Keratinocyte (primary cell): ENCODE results near the gene AMIGO1. TPM values are rescaled to one million over a fixed set of nuclear protein-coding genes. Genes with fewer than 3 reads are reported as not detected.

Source experiments
- DNase-seq: peaks from one replicate; pipeline ENCODE4 v3.0.0-alpha.2; 2011; ENCODE audit warnings: low read depth, missing footprints, low spot score
- FAIRE-seq: peaks from 2 replicates; lab custom pipeline; 2011; peaks lifted over from hg19 to GRCh38; lab: Jason Lieb, UNC
- H2AFZ ChIP-seq: 2 replicates; pipeline ENCODE4 v1.6.0; 2012; ENCODE audit warnings: low read length, control low read depth, inconsistent platforms; ENCODE audit not compliant: control insufficient read depth
- H3K27ac ChIP-seq: 2 replicates; pipeline ENCODE4 v1.5.1; 2011; ENCODE audit warnings: low read length; ENCODE audit not compliant: control insufficient read depth, insufficient read depth
- H3K27me3 ChIP-seq: 3 replicates; pipeline ENCODE4 v1.6.0; 2011; ENCODE audit warnings: low read length; ENCODE audit not compliant: control insufficient read depth, insufficient read depth; ENCODE audit errors: extremely low read depth
- H3K36me3 ChIP-seq, 2 experiments: 2 replicates in 1 of 2; 3 replicates in 1 of 2; pipeline ENCODE4 v1.5.1; 2011; ENCODE audit warnings: low read length in 2 of 2, mild to moderate bottlenecking in 1 of 2; ENCODE audit not compliant: control insufficient read depth in 2 of 2, insufficient read depth in 2 of 2; ENCODE audit errors: extremely low read depth in 1 of 2
- H3K4me1 ChIP-seq: 3 replicates; pipeline ENCODE4 v1.5.1; 2011; ENCODE audit warnings: low read length; ENCODE audit not compliant: control insufficient read depth, insufficient read depth; ENCODE audit errors: extremely low read depth
- H3K4me2 ChIP-seq: 3 replicates; pipeline ENCODE4 v1.6.0; 2011; ENCODE audit warnings: low read depth, low read length; ENCODE audit not compliant: control insufficient read depth, insufficient read depth; ENCODE audit errors: extremely low read depth
- H3K4me3 ChIP-seq, 3 experiments: fragments of 200-600 bp in 1 of 3; sonication (generic) in 1 of 3; 2 replicates in 2 of 3; 3 replicates in 1 of 3; pipeline ENCODE4 v1.5.1; 2011 to 2016; ENCODE audit warnings: low read length in 3 of 3, mild to moderate bottlenecking in 3 of 3, control low read depth in 2 of 3, inconsistent platforms in 1 of 3, low read depth in 1 of 3, mixed read lengths in 1 of 3, mixed run types in 1 of 3, moderate library complexity in 1 of 3; ENCODE audit not compliant: control insufficient read depth in 2 of 3, insufficient read depth in 2 of 3; ENCODE audit errors: extremely low read depth in 1 of 3
- H3K79me2 ChIP-seq: 2 replicates; pipeline ENCODE4 v1.6.0; 2012; ENCODE audit warnings: low read length; ENCODE audit not compliant: control insufficient read depth, insufficient read depth
- H3K9ac ChIP-seq: 3 replicates; pipeline ENCODE4 v1.6.0; 2011; ENCODE audit warnings: low read length; ENCODE audit not compliant: control insufficient read depth, insufficient read depth; ENCODE audit errors: extremely low read depth
- H3K9me1 ChIP-seq: 3 replicates; pipeline ENCODE4 v1.6.0; 2011; ENCODE audit warnings: low read length; ENCODE audit not compliant: control insufficient read depth, insufficient read depth; ENCODE audit errors: extremely low read depth
- H3K9me3 ChIP-seq: 2 replicates; pipeline ENCODE4 v1.5.1; 2012; ENCODE audit warnings: low read depth, low read length; ENCODE audit not compliant: control insufficient read depth
- H4K20me1 ChIP-seq: 3 replicates; pipeline ENCODE4 v1.6.0; 2011; ENCODE audit warnings: low read length; ENCODE audit not compliant: control insufficient read depth, insufficient read depth; ENCODE audit errors: extremely low read depth
- EZH2 ChIP-seq: IDR thresholded peaks from one replicate; pipeline ENCODE4 v1.6.1; 2012; ENCODE audit warnings: inconsistent platforms, mild to moderate bottlenecking, low read length, moderate library complexity
- dilution Hi-C: fragments of 300-500 bp; cut with MboI; formaldehyde crosslinking; loops from one replicate; pipeline ENCODE4 v1.7.0; 2020; ENCODE audit warnings: low sequenced_read_pairs; ENCODE audit not compliant: extremely low pct_ligation_motif_present
- polyA plus RNA-seq, 5 experiments: library from polyadenylated mRNA; depleted of rRNA in 3 of 5; stranded (reverse) in 3 of 5; stranded (forward) in 1 of 5; unstranded in 1 of 5; fragments of >200 nt; gene quantifications; 1 replicate in 1 of 5; 2 replicates in 3 of 5; 3 replicates in 1 of 5; pipeline versions ENCODE4 v1.2.1 to v1.2.3, GENCODE V29; 2011 to 2012; ENCODE audit warnings: missing spikeins in 2 of 5, low read depth in 1 of 5, low replicate concordance in 1 of 5
- TF ChIP-seq, protein P1 (sequence below), 3 experiments: IDR thresholded peaks in 1 of 3; conservative IDR thresholded peaks in 1 of 3; optimal IDR thresholded peaks in 1 of 3; 2 replicates in 2 of 3; 3 replicates in 1 of 3; pipeline versions ENCODE3 to v1.5.1; 2011; ENCODE audit warnings: low read length in 3 of 3, mild to moderate bottlenecking in 3 of 3, moderate library complexity in 2 of 3, control low read depth in 1 of 3, inconsistent platforms in 1 of 3; ENCODE audit not compliant: insufficient read depth in 2 of 3; ENCODE audit errors: extremely low read depth in 1 of 3

The AMIGO1 gene
- polyA plus RNA-seq, 1 donor (not counting 4 experiments of a cell fraction or from before 2014, with no cell fraction given): 0.26 TPM

DNA sequence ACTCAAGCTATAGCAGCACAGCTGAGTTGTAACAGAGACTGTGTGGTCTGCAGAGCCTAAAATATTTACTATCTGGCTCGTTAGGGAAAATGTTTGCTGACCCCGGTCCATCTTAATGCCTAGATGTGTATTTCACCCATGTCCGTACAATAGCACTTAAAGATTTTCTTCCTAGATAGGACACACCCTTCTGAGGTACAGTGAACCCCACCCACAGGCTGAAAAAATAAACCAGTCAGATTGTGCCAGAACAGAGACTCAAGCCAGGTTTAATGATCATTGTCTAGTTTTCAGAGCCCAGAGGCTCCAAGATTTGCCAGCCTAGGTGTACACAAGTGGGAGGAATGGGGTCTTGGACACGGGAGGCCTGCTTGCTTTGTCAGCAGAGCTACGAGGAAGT is 5.6 kb downstream of the AMIGO1 start:
- no peak for FAIRE-seq
- dilution Hi-C loops: no loop called here
- TF ChIP-seq EZH2: no peak
- TF ChIP-seq, protein P1, sequence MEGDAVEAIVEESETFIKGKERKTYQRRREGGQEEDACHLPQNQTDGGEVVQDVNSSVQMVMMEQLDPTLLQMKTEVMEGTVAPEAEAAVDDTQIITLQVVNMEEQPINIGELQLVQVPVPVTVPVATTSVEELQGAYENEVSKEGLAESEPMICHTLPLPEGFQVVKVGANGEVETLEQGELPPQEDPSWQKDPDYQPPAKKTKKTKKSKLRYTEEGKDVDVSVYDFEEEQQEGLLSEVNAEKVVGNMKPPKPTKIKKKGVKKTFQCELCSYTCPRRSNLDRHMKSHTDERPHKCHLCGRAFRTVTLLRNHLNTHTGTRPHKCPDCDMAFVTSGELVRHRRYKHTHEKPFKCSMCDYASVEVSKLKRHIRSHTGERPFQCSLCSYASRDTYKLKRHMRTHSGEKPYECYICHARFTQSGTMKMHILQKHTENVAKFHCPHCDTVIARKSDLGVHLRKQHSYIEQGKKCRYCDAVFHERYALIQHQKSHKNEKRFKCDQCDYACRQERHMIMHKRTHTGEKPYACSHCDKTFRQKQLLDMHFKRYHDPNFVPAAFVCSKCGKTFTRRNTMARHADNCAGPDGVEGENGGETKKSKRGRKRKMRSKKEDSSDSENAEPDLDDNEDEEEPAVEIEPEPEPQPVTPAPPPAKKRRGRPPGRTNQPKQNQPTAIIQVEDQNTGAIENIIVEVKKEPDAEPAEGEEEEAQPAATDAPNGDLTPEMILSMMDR (optimal IDR thresholded peaks at IDR 0.05 in 1 of 3, IDR thresholded peaks at IDR 0.05 in 1 of 3, conservative IDR thresholded peaks at IDR 0.05 in 1 of 3; ENCODE audit: extremely low read depth in 1 of 3, insufficient read depth in 2 of 3, low read length in 3 of 3): no peak

DNA sequence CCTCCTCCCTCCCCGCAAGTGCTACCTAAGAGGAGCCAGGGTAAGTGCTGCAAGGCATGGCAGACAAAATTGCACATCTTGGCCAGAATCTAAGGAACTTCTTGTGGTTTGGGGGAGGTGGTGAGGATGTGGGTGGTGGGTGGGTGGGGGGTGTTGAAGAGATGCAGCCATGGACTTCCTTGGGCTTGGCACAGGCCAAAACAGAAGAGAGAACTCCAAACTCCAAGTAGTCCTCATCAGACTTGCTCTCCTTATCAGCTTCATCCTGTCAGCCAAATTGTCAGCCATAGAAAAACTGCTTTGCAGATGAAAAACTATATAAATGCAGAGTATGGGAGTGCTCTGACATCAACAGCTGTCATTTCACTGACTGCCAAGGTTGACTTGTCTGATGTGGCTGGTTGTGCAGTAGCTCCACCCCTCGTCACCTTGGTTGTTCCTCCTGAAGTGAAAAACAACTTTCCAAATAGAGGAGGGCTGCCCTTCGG is 7.1 kb downstream of the AMIGO1 start:
- no peaks in the 10 kb centered on the region for H4K20me1 ChIP-seq
- H3K9ac ChIP-seq: no peak overlapping the region
- no peak overlapping the region for H3K27ac ChIP-seq
- dilution Hi-C loops: no loop called here
- no peak overlapping the region for H3K4me2 ChIP-seq
- H3K4me1 ChIP-seq: peaks cover 16% of the 10 kb centered on the region
- H3K4me3 ChIP-seq: no peak overlapping the region
- peaks cover 0 to 3% of the 10 kb centered on the region in 2 experiments for H3K36me3 ChIP-seq
- FAIRE-seq (no peak), DNase-seq (no peak)
- H3K27me3 ChIP-seq: no peaks in the 10 kb centered on the region
- no peaks in the 10 kb centered on the region for H3K9me1 ChIP-seq
- no peaks in the 10 kb centered on the region for H3K9me3 ChIP-seq
- no peaks in the 10 kb centered on the region for H3K79me2 ChIP-seq
- no peak overlapping the region for H2AFZ ChIP-seq
- TF ChIP-seq, protein P1 (optimal IDR thresholded peaks at IDR 0.05 in 1 of 3, IDR thresholded peaks at IDR 0.05 in 1 of 3, conservative IDR thresholded peaks at IDR 0.05 in 1 of 3; ENCODE audit: extremely low read depth in 1 of 3, insufficient read depth in 2 of 3, low read length in 3 of 3): no peak
- no peak for TF ChIP-seq EZH2

More for the DNA sequence above, 5.6 kb downstream of the AMIGO1 start:
- H3K36me3 ChIP-seq: peaks cover 0 to 1% of the 10 kb centered on the region in 2 experiments
- no peak overlapping the region for H3K9ac ChIP-seq
- H3K4me3 ChIP-seq: no peak overlapping the region
- no peaks in the 10 kb centered on the region for H3K9me1 ChIP-seq
- peaks cover 12% of the 10 kb centered on the region for H3K4me1 ChIP-seq
- H3K9me3 ChIP-seq: no peaks in the 10 kb centered on the region
- H3K79me2 ChIP-seq: no peaks in the 10 kb centered on the region
- DNase-seq: no peak
- H2AFZ ChIP-seq: no peak overlapping the region
- peaks cover 8% of the 10 kb centered on the region for H3K27me3 ChIP-seq
- no peaks in the 10 kb centered on the region for H4K20me1 ChIP-seq
- H3K27ac ChIP-seq: no peak overlapping the region
- no peak overlapping the region for H3K4me2 ChIP-seq
